CD4-positive, alpha-beta T cell treated with Interleukin-17A for 1 hour (primary cell): Measurements from ENCODE around the gene RMND5A.

Experiments used
- DNase-seq: peaks from one replicate; pipeline ENCODE4 v3.0.0-alpha.2; 2020

The RMND5A gene

DNA sequence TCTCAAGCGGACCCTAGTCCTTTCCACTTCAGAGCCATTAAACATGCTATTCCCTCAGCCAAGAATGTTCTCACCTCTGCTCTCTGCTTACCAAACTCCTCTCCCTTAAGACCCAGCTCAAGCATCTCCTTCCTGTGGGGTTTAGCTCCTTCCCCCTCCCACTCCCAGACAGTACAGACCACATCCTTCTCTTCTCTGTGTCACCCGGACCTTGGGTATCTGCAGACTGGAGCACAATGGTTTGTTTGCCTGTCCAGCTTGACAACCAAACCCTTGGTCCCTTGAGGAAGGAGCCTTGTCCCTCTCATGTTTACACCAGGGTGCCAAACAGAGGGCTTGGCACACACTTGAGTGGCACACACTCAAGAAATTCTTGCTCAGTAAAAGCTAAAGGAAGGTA, 74.8 kb downstream of the RMND5A start:
- peak; percentile 57 for DNase-seq

- DNase-seq: no peak
Observed at GRCh38 chr2:86800856-86801567, 80.9 kb downstream of the RMND5A start.

- no peak for DNase-seq
Observed at GRCh38 chr2:86806059-86806857, 86.2 kb downstream of the RMND5A start.

GRCh38 chr2:86807133-86807467, 87.0 kb downstream of the RMND5A start:
- DNase-seq: no peak

DNA sequence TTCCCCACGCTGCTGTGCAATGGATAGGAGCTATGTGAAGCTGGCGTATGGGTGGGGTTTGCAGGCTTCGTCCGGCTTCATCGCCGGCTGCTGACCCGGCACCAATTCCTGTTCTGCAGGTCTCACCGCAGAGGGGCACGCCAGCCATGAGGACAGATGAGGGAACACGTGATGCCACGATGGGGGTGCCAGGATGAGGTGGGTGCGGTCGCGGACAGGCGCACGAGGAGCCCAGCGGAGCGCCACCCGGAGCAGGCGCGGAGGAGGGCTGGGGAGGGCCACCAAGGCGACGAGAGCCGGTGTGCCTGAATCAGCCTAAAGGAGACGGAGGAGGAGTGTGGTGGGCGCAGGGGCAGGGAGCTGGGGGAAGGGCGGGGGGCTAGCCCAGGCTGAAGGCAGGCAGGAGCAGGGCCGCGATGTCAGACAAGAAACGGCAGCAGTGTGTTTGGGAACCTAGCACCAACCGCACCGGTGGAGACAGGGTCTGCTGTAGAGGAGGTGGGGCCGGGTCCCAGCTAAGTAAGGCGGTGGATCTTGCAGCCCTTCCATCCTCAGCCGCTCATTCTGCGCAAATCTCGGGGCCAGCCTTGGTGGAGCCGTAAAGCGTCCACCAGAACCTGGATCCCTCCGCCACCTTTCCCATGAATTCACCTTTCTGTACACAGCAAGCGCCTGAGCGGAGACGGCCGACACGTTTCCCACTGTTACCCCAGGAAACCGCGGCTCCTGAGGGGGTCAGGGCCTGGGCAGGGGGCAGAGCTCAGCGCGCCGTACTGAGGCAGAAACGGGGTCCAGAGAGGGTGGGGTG, 87.6 kb downstream of the RMND5A start:
- peak; percentile 71 for DNase-seq

GRCh38 chr2:86808315-86809161, 88.4 kb downstream of the RMND5A start:
- DNase-seq: peak; percentile 95

DNA sequence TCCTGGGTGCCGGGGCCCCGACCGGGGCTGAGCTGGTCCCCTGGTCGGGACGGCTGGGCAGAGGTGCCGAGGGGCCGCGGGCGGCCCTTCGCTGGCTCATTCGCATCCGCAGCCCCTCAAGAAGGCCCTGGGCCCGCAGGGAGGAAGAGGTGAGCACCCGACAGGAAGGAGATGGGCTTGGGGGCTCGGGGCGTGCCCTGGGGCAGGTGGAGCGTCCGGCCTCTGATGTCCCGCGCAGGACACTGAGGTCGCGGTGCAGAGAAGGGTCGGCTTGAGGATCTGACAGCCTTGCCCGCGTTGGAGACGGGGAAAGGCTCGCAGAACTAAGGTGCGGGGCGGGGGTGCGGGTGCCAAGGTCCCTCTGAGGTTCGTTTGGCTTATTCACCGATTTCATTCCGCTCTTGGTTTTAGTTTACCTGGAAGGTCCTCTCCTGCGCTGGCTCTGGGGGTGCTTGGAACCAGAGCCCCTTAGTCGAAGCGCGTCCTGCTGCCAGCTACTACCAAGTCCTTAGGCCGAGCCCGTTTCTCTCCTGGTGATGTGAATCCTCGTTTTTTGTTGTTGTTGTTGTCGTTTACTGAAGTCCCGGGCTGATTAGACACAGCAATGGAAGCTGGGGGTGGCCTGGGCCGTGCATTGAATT, 89.5 kb downstream of the RMND5A start:
- peak; percentile 33 for DNase-seq

- no peak for DNase-seq
Observed at GRCh38 chr2:86815611-86816010, 95.5 kb downstream of the RMND5A start.

DNA sequence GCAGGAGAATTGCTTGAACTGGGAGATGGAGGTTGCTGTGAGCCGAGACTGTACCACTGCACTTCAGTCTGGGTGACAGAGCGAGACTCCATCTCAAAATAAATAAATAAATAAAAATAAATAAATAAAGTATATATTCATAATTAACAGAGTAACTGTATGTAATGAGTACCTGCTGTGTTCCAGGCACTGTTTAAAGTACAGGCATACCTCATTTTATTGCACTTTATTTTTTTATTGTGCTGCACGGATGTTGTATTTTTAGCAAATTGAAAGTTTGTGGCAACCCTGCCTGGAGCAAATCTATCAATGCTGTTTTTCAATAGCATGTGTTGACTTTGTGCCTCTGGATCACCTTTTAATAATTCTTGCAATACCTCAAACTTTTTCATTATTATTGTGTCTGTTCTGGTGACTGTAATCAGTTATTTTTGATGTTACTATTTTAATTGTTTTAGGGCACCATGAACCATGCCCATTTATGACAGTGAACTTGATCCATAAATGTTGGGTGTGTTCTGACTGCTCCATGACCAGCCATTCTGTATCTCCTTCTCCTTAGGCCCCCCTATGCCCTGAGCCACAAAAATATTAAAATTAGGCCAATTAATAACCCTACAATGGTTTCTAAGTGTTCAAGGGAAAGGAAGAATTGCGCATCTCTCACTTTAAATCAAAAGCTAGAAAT, 98.2 kb downstream of the RMND5A start:
- no peak for DNase-seq

GRCh38 chr2:86818957-86819356, 98.9 kb downstream of the RMND5A start:
- no peak for DNase-seq

- DNase-seq: peak; percentile 37
Observed at GRCh38 chr2:86821306-86821705, 101.2 kb downstream of the RMND5A start.

GRCh38 chr2:86821842-86822241, 101.8 kb downstream of the RMND5A start:
- no peak for DNase-seq

DNA sequence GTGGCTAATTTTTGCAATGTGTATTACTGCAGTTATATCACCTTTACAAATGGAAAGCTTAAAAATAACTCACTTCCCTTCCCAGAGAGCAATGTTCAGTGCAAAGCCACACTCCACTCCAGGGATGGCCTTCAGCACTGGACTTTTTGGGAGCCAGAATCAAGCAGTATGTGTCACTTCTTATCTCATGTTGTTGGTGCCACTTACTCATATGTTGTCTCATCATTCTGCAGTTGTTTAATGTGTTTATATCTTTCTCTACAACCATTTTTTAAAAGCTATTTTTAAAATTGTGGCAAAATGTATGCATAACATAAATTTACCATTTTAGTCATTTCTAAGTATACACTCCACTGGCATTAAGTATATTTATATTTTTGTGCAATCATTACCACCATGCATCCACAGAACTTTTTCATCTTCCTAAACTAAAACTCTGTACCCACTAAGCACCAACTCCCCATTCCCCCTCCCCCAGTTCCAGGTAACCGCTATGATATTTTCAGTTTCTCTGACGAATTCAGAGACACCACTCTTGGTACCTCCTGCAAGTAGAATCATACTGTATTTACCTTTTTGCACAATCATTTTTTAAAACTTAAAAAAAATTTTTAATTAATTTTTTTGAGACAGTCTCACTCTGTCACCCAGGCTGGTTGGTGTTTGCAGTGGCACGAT, 102.7 kb downstream of the RMND5A start:
- DNase-seq: no peak

DNA sequence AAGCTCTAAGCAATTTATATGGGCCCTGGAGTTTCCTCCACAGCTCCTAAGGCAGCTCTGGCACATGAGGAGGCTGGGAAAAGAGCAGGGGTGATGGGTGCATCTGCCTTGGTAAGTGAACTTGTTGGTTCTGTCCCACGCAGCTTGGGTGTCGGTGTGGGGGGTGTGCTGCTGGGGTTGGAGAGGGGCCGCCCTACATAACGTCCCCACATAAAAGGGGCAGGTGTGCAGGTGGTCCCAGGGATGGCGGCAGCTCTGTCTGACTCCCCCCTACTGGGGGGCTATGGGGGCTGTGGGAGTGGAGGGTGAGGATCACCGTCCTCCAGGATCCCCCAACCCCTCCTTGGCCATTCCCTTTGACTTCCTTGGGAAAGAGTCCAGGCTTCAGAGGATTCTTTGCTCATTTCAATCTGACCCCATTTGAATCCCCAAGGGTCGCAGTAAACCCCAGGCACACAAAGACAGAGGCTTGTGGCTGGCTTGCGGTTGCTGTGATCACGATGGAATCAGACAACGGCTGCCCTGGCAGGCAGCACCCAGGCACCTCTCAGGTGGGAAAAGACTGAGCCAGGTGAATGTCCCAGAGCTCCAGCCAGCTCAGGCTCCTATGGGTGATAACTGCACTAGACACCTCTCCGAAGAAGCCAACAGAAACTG, 105.1 kb downstream of the RMND5A start:
- peak; percentile 26 for DNase-seq

DNA sequence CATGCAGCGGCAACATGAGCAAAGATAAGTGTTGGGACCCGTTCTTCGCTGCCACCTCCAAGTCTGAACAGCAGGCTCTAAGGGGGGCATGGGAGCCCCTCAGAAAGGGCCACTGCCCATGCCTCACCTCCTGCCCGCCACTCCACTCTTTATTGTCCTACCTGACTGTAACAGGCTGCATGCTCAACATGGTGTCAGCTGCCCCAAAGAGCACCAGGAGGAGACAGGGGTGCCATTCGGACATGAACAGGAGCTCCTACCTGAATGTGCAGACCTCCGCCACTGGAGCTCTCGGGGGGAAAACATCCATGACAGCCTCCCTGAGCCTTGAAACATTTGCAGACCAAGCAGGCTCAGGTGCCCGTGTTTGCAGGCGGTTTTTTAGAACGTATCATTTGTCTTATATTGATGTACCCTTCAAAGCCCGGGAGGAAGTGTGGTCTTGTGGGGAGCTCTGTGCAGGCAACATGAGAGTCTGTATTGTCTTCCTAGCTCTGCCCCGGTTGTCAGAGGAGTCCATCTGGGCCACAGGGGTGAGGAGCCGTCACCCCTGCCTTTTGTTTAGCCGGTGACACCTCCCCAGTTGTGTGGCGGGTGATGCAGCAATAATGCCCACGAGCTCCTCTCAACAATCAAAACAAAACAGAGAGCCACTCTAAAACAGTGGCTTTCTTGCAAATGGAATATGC, 105.7 kb downstream of the RMND5A start:
- DNase-seq: peak; percentile 83

DNA sequence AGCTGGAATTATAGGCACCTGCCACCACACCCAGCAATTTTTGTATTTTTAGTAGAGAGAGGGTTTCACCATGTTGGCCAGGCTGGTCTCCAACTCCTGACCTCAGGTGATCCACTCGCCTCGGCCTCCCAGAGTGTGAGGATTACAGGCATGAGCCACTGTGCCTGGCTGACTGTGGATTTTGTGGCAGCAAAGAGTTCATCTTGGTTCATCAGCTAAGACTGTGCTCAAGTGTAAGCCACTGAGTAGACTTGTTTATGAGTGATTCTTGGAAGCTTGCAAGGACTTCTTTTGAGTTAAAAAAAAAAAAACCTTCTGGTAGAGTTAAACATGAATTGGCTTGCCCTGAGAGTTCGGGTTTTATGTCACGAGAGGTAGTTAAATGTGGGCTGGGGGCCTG, 106.9 kb downstream of the RMND5A start:
- no peak for DNase-seq
